Fibroblast of the aortic adventitia (primary cell): Measurements from ENCODE around the gene FADD. TPM values are rescaled to one million over a fixed set of nuclear protein-coding genes. Genes with fewer than 3 reads are reported as not detected.
A peak's percentile ranks its signal among the peaks of the same experiment; 100 is the strongest.

Experiments used
- DNase-seq: peaks from one replicate; pipeline ENCODE4 v3.0.0-alpha.2; 2010; ENCODE audit warnings: low read depth
- H3K4me3 ChIP-seq: 2 replicates; pipeline ENCODE4 v1.5.1; 2011; ENCODE audit warnings: low read depth, mild to moderate bottlenecking, control low read depth, low read length, moderate library complexity
- CTCF ChIP-seq: IDR thresholded peaks from 2 replicates; pipeline ENCODE4 v1.5.1; 2011; ENCODE audit warnings: mild to moderate bottlenecking, low read length, control low read depth, inconsistent platforms; ENCODE audit not compliant: insufficient read depth
- total RNA-seq: library from RNA; depleted of rRNA; stranded (reverse); fragments of >200 nt; gene quantifications from 2 replicates; pipeline ENCODE4 v1.2.3, GENCODE V29; 2012; ENCODE audit warnings: low replicate concordance

The FADD gene
- total RNA-seq, 1 donor: 30.8 TPM

GRCh38 chr11:70220920-70221319 lies 17.8 kb downstream of the FADD start:
- DNase-seq: peak; percentile 52
- no peak overlapping the region for H3K4me3 ChIP-seq

GRCh38 chr11:70225681-70226177 lies 22.6 kb downstream of the FADD start:
- H3K4me3 ChIP-seq: no peak overlapping the region

More at GRCh38 chr11:70220920-70221319, 17.8 kb downstream of the FADD start:
- no peak for TF ChIP-seq CTCF

GRCh38 chr11:70226183-70226582 lies 23.1 kb downstream of the FADD start:
- no peak for TF ChIP-seq CTCF
- no peak overlapping the region for H3K4me3 ChIP-seq
- no peak for DNase-seq

More at GRCh38 chr11:70225681-70226177, 22.6 kb downstream of the FADD start:
- TF ChIP-seq CTCF: no peak
- DNase-seq: peak; percentile 47

- TF ChIP-seq CTCF: no peak
- no peak overlapping the region for H3K4me3 ChIP-seq
- DNase-seq: no peak
Measured at GRCh38 chr11:70226967-70227366, 23.9 kb downstream of the FADD start.

GRCh38 chr11:70229737-70230136 lies 26.6 kb downstream of the FADD start:
- no peak overlapping the region for H3K4me3 ChIP-seq
- DNase-seq: no peak
- no peak for TF ChIP-seq CTCF

- H3K4me3 ChIP-seq: no peak overlapping the region
- TF ChIP-seq CTCF: no peak
- peak; percentile 27 for DNase-seq
Measured at GRCh38 chr11:70230151-70230839, 27.2 kb downstream of the FADD start.
